ENCODE data around the gene STRC.
"Not testable (repeated sequence)": the region's sequence is repeated elsewhere in the genome, so short reads cannot be mapped to it uniquely, and the experiment has no call there.

The STRC gene

GRCh38 chr15:43659727-43660126 is 41.1 kb upstream of the STRC start:
- H3K79me2 ChIP-seq (ENCODE audit: control insufficient read depth, insufficient read depth, low read length, poor library complexity); H2AFZ ChIP-seq (ENCODE audit: insufficient read depth, low read length, poor library complexity); H3K4ac ChIP-seq (ENCODE audit: low read depth, low read length); H4K8ac ChIP-seq (ENCODE audit: low read depth, low read length); H3K79me1 ChIP-seq (ENCODE audit: low read length); H4K12ac ChIP-seq (ENCODE audit: low read depth, low read length); H3K4me2 ChIP-seq (ENCODE audit: low read length); H2AK5ac ChIP-seq (ENCODE audit: low read length); H3K27ac ChIP-seq (ENCODE audit: low read depth, low read length); H3K14ac ChIP-seq (ENCODE audit: low read length); H3K27me3 ChIP-seq (ENCODE audit: insufficient read depth, low read length); H2BK120ac ChIP-seq (ENCODE audit: insufficient read depth, low read length, poor library complexity); H2BK5ac ChIP-seq (ENCODE audit: low read depth, low read length, poor library complexity); H3K36me3 ChIP-seq (ENCODE audit: control insufficient read depth in 1 of 2, insufficient read depth in 2 of 2, low read length in 2 of 2); H3K4me3 ChIP-seq (ENCODE audit: low read depth, low read length); H3K9me3 ChIP-seq (ENCODE audit: insufficient read depth, low read depth, low read length); H3K4me1 ChIP-seq (ENCODE audit: control insufficient read depth in 1 of 2, insufficient read depth in 2 of 2, low read length in 2 of 2); H3K18ac ChIP-seq (ENCODE audit: low read length); H3K9ac ChIP-seq (ENCODE audit: low read length); H3K23ac ChIP-seq (ENCODE audit: low read length); H4K91ac ChIP-seq (ENCODE audit: low read depth, low read length); DNase-seq; H2BK12ac ChIP-seq (ENCODE audit: low read length): not testable (repeated sequence)
- no CpG with 5 or more reads among the region's 10 CpGs for WGBS (ENCODE audit: extremely low coverage, insufficient coverage, insufficient read length)

- not testable (repeated sequence) for H3K23ac ChIP-seq (ENCODE audit: low read length); H3K14ac ChIP-seq (ENCODE audit: low read length); H2BK120ac ChIP-seq (ENCODE audit: insufficient read depth, low read length, poor library complexity); H3K9me3 ChIP-seq (ENCODE audit: insufficient read depth, low read depth, low read length); H2BK5ac ChIP-seq (ENCODE audit: low read depth, low read length, poor library complexity); H3K9ac ChIP-seq (ENCODE audit: low read length); H4K12ac ChIP-seq (ENCODE audit: low read depth, low read length); H3K27ac ChIP-seq (ENCODE audit: low read depth, low read length); H3K4me1 ChIP-seq (ENCODE audit: control insufficient read depth in 1 of 2, insufficient read depth in 2 of 2, low read length in 2 of 2); DNase-seq; H3K4ac ChIP-seq (ENCODE audit: low read depth, low read length); H2AK5ac ChIP-seq (ENCODE audit: low read length); H4K91ac ChIP-seq (ENCODE audit: low read depth, low read length); H2BK12ac ChIP-seq (ENCODE audit: low read length); H3K79me2 ChIP-seq (ENCODE audit: control insufficient read depth, insufficient read depth, low read length, poor library complexity); H3K4me3 ChIP-seq (ENCODE audit: low read depth, low read length); H3K18ac ChIP-seq (ENCODE audit: low read length); H3K36me3 ChIP-seq (ENCODE audit: control insufficient read depth in 1 of 2, insufficient read depth in 2 of 2, low read length in 2 of 2); H3K79me1 ChIP-seq (ENCODE audit: low read length); H2AFZ ChIP-seq (ENCODE audit: insufficient read depth, low read length, poor library complexity); H3K4me2 ChIP-seq (ENCODE audit: low read length); H3K27me3 ChIP-seq (ENCODE audit: insufficient read depth, low read length); H4K8ac ChIP-seq (ENCODE audit: low read depth, low read length)
- no CpG with 5 or more reads among the region's 16 CpGs for WGBS (ENCODE audit: extremely low coverage, insufficient coverage, insufficient read length)
Observed at GRCh38 chr15:43649430-43649926, 30.9 kb upstream of the STRC start.

GRCh38 chr15:43648649-43649429 is 30.2 kb upstream of the STRC start, which contains the start of gene CATSPER2:
CATSPER2 (minus strand) TSS chr15:43648844; CDS start chr15:43648061, 783 bp downstream.
- Histone ChIP-seq H3K18ac (ENCODE audit: low read length) (no peak within 1 kb of the TSS), H2AFZ (ENCODE audit: insufficient read depth, low read length, poor library complexity) (no peak within 1 kb of the TSS), H3K9me3 (ENCODE audit: insufficient read depth, low read depth, low read length) (peaks cover 3% of the 10 kb centered on the region), H2AK5ac (ENCODE audit: low read length) (no peak within 1 kb of the TSS), H3K79me1 (ENCODE audit: low read length) (no peaks in the 10 kb centered on the region), H3K4me1 (ENCODE audit: control insufficient read depth in 1 of 2, insufficient read depth in 2 of 2, low read length in 2 of 2) (no peaks in the 10 kb centered on the region), H3K36me3 (ENCODE audit: control insufficient read depth in 1 of 2, insufficient read depth in 2 of 2, low read length in 2 of 2) (no peaks in the 10 kb centered on the region), H3K27ac (ENCODE audit: low read depth, low read length) (no peak within 1 kb of the TSS), H2BK120ac (ENCODE audit: insufficient read depth, low read length, poor library complexity) (no peak within 1 kb of the TSS), H3K4me3 (ENCODE audit: low read depth, low read length) (no peak within 1 kb of the TSS), H4K91ac (ENCODE audit: low read depth, low read length) (no peak within 1 kb of the TSS), H3K4ac (ENCODE audit: low read depth, low read length) (no peak within 1 kb of the TSS), H3K9ac (ENCODE audit: low read length) (no peak within 1 kb of the TSS), H3K23ac (ENCODE audit: low read length) (no peak within 1 kb of the TSS), H3K27me3 (ENCODE audit: insufficient read depth, low read length) (no peaks in the 10 kb centered on the region), H2BK12ac (ENCODE audit: low read length) (no peak within 1 kb of the TSS), H4K8ac (ENCODE audit: low read depth, low read length) (no peak within 1 kb of the TSS), H4K12ac (ENCODE audit: low read depth, low read length) (no peak within 1 kb of the TSS), H3K79me2 (ENCODE audit: control insufficient read depth, insufficient read depth, low read length, poor library complexity) (no peaks in the 10 kb centered on the region), H3K14ac (ENCODE audit: low read length) (no peak within 1 kb of the TSS), H3K4me2 (ENCODE audit: low read length) (no peak within 1 kb of the TSS), H2BK5ac (ENCODE audit: low read depth, low read length, poor library complexity) (no peak within 1 kb of the TSS)
- no CpG with 5 or more reads among the region's 85 CpGs for WGBS (ENCODE audit: extremely low coverage, insufficient coverage, insufficient read length)
- DNase-seq: no peak

DNA sequence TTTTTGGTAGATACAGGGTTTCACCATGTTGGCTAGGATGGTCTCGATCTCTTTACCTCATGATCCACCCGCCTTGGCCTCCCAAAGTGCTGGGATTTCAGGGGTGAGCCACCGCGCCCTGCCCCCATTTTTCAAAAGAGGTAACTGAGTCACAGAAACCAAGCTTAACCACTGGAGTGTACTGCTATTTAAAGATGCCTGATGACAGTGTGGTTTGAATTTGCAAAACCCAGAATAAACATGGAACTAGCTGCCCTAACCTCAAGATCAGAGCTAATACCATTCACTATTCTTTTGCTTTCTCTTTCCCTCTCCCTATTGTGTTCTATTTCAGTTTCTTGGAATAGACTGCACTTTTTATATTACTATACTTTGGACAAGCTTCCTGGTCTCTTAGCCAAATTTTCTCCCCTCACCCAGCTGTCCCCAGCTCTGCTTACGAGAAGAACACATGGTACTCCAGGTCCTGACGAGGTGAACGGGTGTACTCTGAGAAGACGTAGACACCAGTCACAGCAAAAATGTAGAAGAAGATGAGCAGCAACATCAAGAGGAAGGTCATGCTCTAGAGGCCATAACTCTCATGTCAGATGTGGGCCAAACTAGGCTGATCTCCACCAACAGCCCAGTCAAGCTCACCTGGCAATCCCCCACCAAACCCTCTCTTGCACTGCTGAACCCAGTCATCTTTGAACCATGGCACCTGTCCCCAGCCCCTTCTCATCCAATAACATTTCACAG is 20.0 kb upstream of the STRC start:
- not testable (repeated sequence) for H3K9ac ChIP-seq (ENCODE audit: low read length); H2BK5ac ChIP-seq (ENCODE audit: low read depth, low read length, poor library complexity); H3K79me2 ChIP-seq (ENCODE audit: control insufficient read depth, insufficient read depth, low read length, poor library complexity); H4K91ac ChIP-seq (ENCODE audit: low read depth, low read length); H3K4me2 ChIP-seq (ENCODE audit: low read length); H2BK12ac ChIP-seq (ENCODE audit: low read length); H3K4ac ChIP-seq (ENCODE audit: low read depth, low read length); H3K36me3 ChIP-seq (ENCODE audit: control insufficient read depth in 1 of 2, insufficient read depth in 2 of 2, low read length in 2 of 2); H3K14ac ChIP-seq (ENCODE audit: low read length); H2AK5ac ChIP-seq (ENCODE audit: low read length); H2AFZ ChIP-seq (ENCODE audit: insufficient read depth, low read length, poor library complexity); H4K8ac ChIP-seq (ENCODE audit: low read depth, low read length); H2BK120ac ChIP-seq (ENCODE audit: insufficient read depth, low read length, poor library complexity); H3K18ac ChIP-seq (ENCODE audit: low read length); H3K79me1 ChIP-seq (ENCODE audit: low read length); H3K9me3 ChIP-seq (ENCODE audit: insufficient read depth, low read depth, low read length); H3K4me1 ChIP-seq (ENCODE audit: control insufficient read depth in 1 of 2, insufficient read depth in 2 of 2, low read length in 2 of 2); H3K27ac ChIP-seq (ENCODE audit: low read depth, low read length); H3K27me3 ChIP-seq (ENCODE audit: insufficient read depth, low read length); DNase-seq; H3K4me3 ChIP-seq (ENCODE audit: low read depth, low read length); H4K12ac ChIP-seq (ENCODE audit: low read depth, low read length)
- WGBS (ENCODE audit: extremely low coverage, insufficient coverage, insufficient read length): no CpG with 5 or more reads among the region's 8 CpGs
- peak overlapping the region; percentile 42 for H3K23ac ChIP-seq (ENCODE audit: low read length)
